Measurements from ENCODE around the gene RGP1. TPM values are rescaled to one million over a fixed set of nuclear protein-coding genes. Genes with fewer than 3 reads are reported as not detected.

Gene RGP1
- total RNA-seq, 4 donors from 2014 or later, result 16.5 to 44.4 (median 38.3) TPM

GRCh38 chr9:35753466-35753865 lies 4.4 kb downstream of the RGP1 start:
- TF ChIP-seq CTCF (IDR thresholded peaks at IDR 0.05), result no peak
- TF ChIP-seq POLR2A (IDR thresholded peaks at IDR 0.05), result no peak
- peaks cover 0 to 22% (median 9%) of the 10 kb centered on the region in 4 donors for H3K4me1 ChIP-seq
- H3K36me3 ChIP-seq, result peaks cover 0 to 47% (median 0%) of the 10 kb centered on the region in 3 donors
- DNase-seq, result no peak
- no peaks in the 10 kb centered on the region for H3K9me3 ChIP-seq
- no peak overlapping the region for H3K4me3 ChIP-seq
- H3K27ac ChIP-seq, result no peak overlapping the region
- H3K27me3 ChIP-seq, result no peaks in the 10 kb centered on the region

GRCh38 chr9:35754264-35754663 lies 5.2 kb downstream of the RGP1 start, which contains the start of gene MSMP:
Gene MSMP, minus strand, starts transcription at chr9:35754276. Its CDS starts 147 bp downstream, at chr9:35754129.
- no peak within 1 kb of the TSS for H3K4me3 ChIP-seq
- no peak for DNase-seq
- H3K9me3 ChIP-seq, result no peaks in the 10 kb centered on the region
- H3K27ac ChIP-seq, result no peak within 1 kb of the TSS
- H3K36me3 ChIP-seq, result peaks cover 0 to 47% (median 0%) of the 10 kb centered on the region in 3 donors
- TF ChIP-seq CTCF (IDR thresholded peaks at IDR 0.05) (no peak), POLR2A (IDR thresholded peaks at IDR 0.05) (no peak)
- H3K27me3 ChIP-seq, result no peaks in the 10 kb centered on the region
- H3K4me1 ChIP-seq, result peaks cover 0 to 27% (median 9%) of the 10 kb centered on the region in 4 donors

DNA sequence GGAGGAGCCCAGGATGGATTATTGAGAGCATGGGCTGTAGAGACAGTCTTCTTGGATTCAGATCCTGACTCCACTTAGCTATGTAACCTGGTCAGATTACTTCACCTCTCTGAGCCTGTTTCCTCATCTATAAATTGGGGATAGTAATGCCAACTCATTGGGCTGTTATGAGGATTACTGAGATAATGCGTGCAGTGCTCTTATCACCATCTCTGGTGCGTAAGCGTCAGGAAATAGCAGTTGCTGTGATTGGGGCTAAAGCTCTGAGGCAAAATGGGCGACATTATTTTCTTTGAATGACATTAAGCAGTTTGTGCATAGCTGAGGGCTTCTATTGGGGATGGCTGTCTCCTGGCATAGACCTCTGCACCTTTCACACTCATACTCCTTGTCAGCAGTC lies 6.0 kb downstream of the RGP1 start:
- TF ChIP-seq POLR2A (IDR thresholded peaks at IDR 0.05) (no peak), CTCF (IDR thresholded peaks at IDR 0.05) (no peak)
- H3K9me3 ChIP-seq, result no peaks in the 10 kb centered on the region
- peaks cover 0 to 23% (median 9%) of the 10 kb centered on the region in 4 donors for H3K4me1 ChIP-seq
- H3K4me3 ChIP-seq, result no peak overlapping the region
- peaks cover 0 to 47% (median 0%) of the 10 kb centered on the region in 3 donors for H3K36me3 ChIP-seq
- no peak overlapping the region for H3K27ac ChIP-seq
- H3K27me3 ChIP-seq, result no peaks in the 10 kb centered on the region
- DNase-seq, result no peak

- DNase-seq, result peak; percentile 83 to 90 (median 85)
- TF ChIP-seq POLR2A (IDR thresholded peaks at IDR 0.05) (peak in 1 of 2 donors; percentile 15), CTCF (IDR thresholded peaks at IDR 0.05) (peak; percentile 61 to 83 (median 74))
These were observed 7.5 kb downstream of the RGP1 start for GRCh38 chr9:35756275-35757225.

DNA sequence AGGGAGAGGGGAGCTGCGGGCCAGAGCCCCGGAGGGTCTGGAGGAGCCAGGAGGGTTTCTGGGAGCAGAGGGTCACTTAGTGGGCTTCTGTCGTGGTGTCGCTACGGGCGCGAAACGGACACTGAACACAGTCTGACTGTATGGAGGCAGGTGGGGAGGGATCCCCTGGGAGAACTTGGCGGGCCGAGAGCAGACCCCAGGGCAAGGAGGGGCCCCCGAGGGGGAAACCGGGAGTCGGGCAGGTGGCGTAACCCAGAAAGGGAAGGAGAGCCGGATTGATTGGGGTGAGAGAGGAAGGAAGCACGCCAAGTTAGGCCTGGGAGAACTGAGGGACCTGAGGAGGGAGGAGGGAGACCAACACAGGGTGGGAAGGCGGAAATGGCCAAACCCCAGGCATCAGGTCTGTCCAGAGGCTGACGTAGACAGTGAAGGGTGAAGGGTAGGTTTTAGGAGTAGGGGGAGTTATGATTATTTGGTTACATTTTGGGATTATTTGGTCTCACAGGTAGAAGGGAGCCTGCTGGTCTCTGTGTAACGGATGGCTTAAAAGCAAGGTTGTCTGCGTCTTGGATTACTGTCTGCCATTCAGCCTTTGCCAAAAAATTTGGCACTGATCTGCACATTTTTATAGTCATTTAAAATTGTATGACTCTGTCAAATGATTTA lies 8.3 kb downstream of the RGP1 start:
- no peaks in the 10 kb centered on the region for H3K9me3 ChIP-seq
- H3K4me1 ChIP-seq, result peaks cover 0 to 16% (median 9%) of the 10 kb centered on the region in 4 donors
- peak in 2 of 3 donors; percentile 45 to 66 for DNase-seq
- peaks cover 0 to 27% (median 0%) of the 10 kb centered on the region in 3 donors for H3K36me3 ChIP-seq
- TF ChIP-seq CTCF (IDR thresholded peaks at IDR 0.05) (no peak), POLR2A (IDR thresholded peaks at IDR 0.05) (no peak)
- peak overlapping the region; percentile 69 to 85 (median 79) for H3K4me3 ChIP-seq
- no peaks in the 10 kb centered on the region for H3K27me3 ChIP-seq
- H3K27ac ChIP-seq, result peak overlapping the region; percentile 86 to 96 (median 94)

More at GRCh38 chr9:35756275-35757225, 7.5 kb downstream of the RGP1 start:
- Histone ChIP-seq H3K27me3 (no peaks in the 10 kb centered on the region), H3K36me3 (peaks cover 0 to 35% (median 0%) of the 10 kb centered on the region in 3 donors), H3K9me3 (no peaks in the 10 kb centered on the region), H3K27ac (peak overlapping the region; percentile 86 to 96 (median 94)), H3K4me1 (peaks cover 0 to 16% (median 9%) of the 10 kb centered on the region in 4 donors), H3K4me3 (peak overlapping the region; percentile 69 to 85 (median 79))
